SKM-1 treated with dmso at 0.1 percent for 144 hours (cell line): ENCODE data around the gene RFTN1.

ENCODE experiments used
- DNase-seq: peaks from one replicate; lab custom pipeline; 2025; ENCODE audit not compliant: unreplicated experiment; lab: John Stamatoyannopoulos, UW

The RFTN1 gene

GRCh38 chr3:16439163-16439847, 74.2 kb downstream of the RFTN1 start:
- DNase-seq = no peak

GRCh38 chr3:16437640-16438039, 75.9 kb downstream of the RFTN1 start:
- no peak for DNase-seq

GRCh38 chr3:16433701-16434151, 79.8 kb downstream of the RFTN1 start:
- no peak for DNase-seq

GRCh38 chr3:16432714-16433113, 80.8 kb downstream of the RFTN1 start:
- no peak for DNase-seq

- DNase-seq = no peak
These were observed 82.5 kb downstream of the RFTN1 start for GRCh38 chr3:16430717-16431630.

- DNase-seq = no peak
These were observed 84.4 kb downstream of the RFTN1 start for GRCh38 chr3:16429086-16429485.

GRCh38 chr3:16428612-16429011, 84.9 kb downstream of the RFTN1 start:
- DNase-seq = no peak

- no peak for DNase-seq
These were observed 86.2 kb downstream of the RFTN1 start for GRCh38 chr3:16427103-16427965.

- no peak for DNase-seq
These were observed 86.8 kb downstream of the RFTN1 start for GRCh38 chr3:16426665-16427064.

GRCh38 chr3:16426029-16426400, 87.5 kb downstream of the RFTN1 start:
- no peak for DNase-seq

GRCh38 chr3:16425398-16426028, 88.0 kb downstream of the RFTN1 start:
- DNase-seq = no peak

GRCh38 chr3:16423947-16424673, 89.4 kb downstream of the RFTN1 start:
- DNase-seq = no peak

GRCh38 chr3:16423298-16423697, 90.2 kb downstream of the RFTN1 start:
- DNase-seq = no peak

- no peak for DNase-seq
These were observed 93.8 kb downstream of the RFTN1 start for GRCh38 chr3:16419640-16420241.

- no peak for DNase-seq
These were observed 95.4 kb downstream of the RFTN1 start for GRCh38 chr3:16417945-16418739.

GRCh38 chr3:16415911-16416476, 97.5 kb downstream of the RFTN1 start:
- no peak for DNase-seq

- no peak for DNase-seq
These were observed 100.2 kb downstream of the RFTN1 start for GRCh38 chr3:16413321-16413720.

GRCh38 chr3:16412192-16412800, 101.2 kb downstream of the RFTN1 start:
- no peak for DNase-seq
